GM04504 (cell line): ENCODE results near the gene CANT1.
"Not testable (repeated sequence)": the region's sequence is repeated elsewhere in the genome, so short reads cannot be mapped to it uniquely, and the experiment has no call there.

Experiments
- DNase-seq: peaks from one replicate; pipeline ENCODE4 v3.0.0-alpha.2; 2012; ENCODE audit warnings: low read depth

Gene CANT1

GRCh38 chr17:78958641-78959127 is 50.9 kb downstream of the CANT1 start:
- DNase-seq = no peak

DNA sequence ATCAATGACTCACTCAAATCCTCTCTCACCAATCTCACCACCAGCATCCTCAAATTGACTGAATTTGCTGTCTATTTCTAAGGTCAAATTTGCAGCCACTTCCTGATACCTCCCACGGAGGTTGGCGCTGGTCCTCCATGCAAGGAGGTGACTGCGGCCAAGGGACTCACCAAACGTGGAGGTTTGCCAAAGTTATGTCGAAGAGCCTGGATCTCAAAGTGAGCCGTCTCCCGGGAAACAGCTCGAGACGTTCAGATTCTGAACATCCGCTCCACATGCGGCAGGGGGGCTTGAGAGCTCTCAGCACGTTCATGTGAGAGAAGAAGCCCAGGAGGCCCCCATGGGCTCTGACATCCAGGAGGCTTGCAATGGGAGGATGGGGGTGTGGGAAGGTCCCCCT is 52.4 kb downstream of the CANT1 start:
- no peak for DNase-seq

DNA sequence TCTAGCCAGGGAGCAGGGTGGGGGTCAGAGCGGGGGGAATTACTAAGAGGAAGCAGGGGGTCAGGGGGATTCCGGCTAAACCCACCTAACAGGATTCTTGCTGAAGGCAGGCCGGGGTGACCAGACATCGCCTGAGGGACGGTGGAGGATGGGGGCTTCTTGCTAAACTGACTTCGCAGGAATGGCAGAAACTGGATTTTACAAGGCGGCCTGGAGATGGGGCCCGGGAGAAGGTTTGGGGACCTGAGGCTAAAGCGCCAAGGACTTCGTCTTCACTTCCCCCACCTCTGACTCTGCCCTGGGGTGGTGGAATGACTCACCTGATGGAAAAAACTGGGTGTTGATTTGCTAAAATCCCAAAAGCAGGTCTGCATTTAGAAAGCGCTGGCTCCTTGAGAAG is 53.3 kb downstream of the CANT1 start:
- no peak for DNase-seq

GRCh38 chr17:78954684-78955083 is 54.9 kb downstream of the CANT1 start:
- DNase-seq = no peak

DNA sequence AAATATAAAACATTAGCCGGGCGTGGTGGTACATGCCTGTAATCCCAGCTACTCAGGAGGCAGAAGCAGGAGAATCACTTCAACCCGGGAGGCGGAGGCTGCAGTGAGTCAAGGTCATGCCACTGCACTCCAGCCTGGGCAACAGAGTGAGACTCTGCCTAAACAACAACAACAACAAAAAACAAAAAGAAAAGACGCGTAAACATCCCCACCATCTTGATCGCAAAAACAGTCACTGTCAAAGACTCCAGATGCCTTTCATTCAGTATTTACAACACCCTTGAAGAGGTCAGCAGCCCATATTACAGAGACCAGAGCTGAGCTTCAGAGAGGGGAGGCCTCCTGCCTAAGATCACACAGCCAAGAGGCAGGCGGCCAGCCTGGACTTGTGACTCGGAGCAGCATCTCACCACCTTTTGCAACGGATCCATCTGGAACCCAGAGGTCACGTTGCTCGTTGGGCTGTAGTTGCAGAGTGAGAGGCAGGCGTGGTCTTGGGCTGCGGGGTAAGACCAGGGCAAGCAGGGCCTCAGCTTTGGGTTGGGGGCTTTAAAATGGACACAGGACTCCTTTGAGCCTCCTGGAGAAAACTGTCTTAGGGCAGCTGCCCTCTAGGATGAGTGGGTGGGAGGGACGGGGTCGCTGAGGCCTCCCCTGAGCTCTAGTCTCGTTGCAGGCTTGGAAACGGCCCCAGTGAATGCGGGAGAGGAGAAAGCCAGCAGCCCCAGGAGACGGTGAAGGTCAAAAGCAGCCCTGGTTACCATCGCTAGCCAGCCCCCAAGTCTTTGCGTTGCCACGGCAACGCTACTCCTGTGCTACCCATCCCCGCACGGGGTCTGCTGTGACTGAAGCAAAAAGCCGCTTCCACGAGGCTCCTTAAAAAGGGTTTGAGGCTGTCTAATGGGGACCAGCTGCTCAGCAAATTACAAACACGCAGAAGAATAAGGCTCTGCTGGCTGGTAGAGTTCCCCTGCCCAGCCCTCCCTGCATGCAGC is 55.9 kb downstream of the CANT1 start:
- DNase-seq = no peak

DNA sequence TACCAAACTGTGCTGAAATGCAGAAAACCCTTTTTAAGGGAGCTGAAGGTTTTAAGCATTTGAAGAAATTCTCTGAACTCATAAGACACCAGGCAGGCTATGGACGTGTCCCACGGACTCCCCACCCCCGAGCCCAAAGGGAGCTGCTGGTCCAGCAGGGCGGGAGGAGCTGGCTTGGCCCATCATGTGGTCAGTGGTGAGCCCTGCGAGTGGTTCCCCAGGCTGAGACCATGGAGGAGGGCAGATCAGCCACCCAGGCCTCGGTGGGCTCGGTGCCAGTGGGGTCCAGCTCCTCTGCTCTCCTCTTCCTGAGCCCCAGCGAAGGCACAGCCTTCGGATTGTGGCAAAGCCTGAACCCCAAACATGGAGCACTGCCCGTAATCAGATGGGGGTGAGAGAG is 56.9 kb downstream of the CANT1 start:
- DNase-seq = no peak

GRCh38 chr17:78951967-78952551 is 57.5 kb downstream of the CANT1 start:
- no peak for DNase-seq

DNA sequence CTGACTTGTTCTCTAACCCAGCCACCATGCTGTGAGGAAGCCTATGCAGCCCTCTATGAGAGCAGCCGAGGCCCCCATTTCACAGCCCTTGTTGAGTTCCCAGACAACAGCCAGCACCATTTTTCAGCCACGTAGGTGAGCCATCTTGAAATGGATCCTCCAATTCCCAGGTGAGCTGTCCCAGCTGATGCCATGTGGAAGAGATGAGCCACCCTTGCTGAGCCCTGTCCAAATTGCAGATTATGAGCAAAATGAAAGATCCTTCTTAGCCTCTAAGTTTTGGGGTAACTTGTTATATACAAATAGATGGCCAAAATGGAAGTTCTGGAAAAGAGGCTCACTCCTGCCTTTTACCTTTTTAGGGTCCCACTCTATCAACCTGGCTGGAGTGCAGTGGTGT is 58.7 kb downstream of the CANT1 start:
- no peak for DNase-seq

DNA sequence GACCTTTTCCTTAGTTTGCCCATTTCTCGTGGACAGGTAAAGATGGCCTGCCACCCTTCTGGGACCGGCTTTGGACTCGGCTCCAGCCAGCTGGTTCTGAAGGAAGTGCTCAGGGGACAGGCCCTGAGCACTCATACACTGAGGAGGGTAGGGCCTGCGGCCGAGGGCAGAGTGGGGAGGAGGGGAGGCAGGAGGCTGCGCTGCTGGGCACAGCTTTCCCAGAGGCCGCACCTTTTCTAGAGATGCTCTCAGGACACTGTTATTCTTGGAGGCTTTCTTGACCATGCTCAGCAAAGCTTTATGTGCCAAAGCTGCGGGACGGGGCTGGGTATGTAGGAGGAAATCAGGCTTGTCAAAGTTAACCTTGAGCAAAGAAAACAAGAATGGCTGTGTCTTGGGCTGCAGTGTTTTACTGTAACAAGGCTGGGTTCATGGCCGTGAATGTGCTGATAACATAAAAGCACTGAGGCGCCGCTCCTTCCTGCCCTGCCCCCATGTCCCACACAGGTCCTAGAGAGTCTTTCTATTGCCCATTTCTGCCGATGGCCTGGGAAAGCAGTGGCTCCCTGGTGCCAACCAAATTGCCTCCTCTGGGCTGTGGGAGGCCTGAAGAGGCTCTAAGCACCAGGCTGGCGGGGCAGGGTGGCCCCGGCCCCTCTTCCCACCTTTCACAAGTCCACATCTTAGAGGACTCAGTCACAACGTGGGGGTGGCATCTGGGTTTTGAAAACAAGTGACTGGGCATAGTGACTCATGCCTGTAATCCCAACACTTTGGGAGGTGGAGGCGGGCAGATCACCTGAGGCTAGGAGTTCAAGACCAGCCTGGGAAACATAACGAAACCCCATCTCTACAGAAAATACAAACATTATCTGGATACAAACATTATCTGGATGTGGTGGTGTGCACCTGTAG is 62.1 kb downstream of the CANT1 start:
- no peak for DNase-seq

GRCh38 chr17:78946631-78947030 is 62.9 kb downstream of the CANT1 start:
- DNase-seq = no peak

GRCh38 chr17:78946131-78946530 is 63.4 kb downstream of the CANT1 start:
- no peak for DNase-seq

DNA sequence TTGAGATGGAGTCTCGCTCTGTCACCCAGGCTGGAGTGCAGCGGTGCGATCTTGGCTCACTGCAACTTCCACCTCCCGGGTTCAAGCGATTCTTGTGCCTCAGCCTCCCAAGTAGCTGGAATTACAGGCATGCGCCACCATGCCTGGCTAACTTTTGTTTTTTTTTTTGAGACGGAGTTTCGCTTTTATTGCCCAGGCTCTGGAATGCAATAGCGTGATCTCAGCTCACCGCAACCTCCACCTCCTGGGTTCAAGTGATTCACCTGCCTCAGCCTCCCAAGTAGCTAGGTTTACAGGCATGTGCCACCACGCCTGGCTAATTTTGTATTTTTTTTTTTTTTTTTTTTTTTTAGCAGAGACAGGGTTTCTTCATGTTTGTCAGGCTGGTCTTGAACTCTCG is 64.1 kb downstream of the CANT1 start:
- not testable (repeated sequence) for DNase-seq

DNA sequence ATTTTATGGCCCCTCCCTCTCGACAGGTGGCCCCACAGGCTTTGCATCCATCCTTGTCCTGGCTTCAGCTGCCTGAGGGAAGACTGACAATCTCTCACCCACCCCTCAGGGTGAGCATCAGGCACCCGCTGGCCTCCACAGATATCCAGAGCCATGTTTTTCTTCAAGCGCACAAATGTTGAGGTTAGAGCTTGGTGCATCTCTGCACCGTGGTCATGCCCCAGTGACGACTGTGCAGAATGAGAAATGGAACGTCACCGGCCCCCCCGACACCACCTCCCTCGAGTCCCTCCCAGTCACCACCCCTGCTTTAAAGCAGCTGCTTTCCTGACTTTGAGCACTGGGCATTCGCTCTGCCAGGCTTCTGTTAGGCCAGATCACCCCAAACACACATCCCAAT is 64.6 kb downstream of the CANT1 start:
- DNase-seq = no peak

GRCh38 chr17:78944026-78944425 is 65.5 kb downstream of the CANT1 start:
- DNase-seq = no peak
